K562 (cell line): ENCODE measurements around the gene NMNAT1. TPM values are rescaled to one million over a fixed set of nuclear protein-coding genes. Genes with fewer than 3 reads are reported as not detected.

ENCODE experiments used
- FOXM1 ChIP-seq, 2 experiments: fragments of 450-650 bp in 1 of 2; sonication (generic) in 1 of 2; formaldehyde crosslinking in 1 of 2; IDR thresholded peaks; 2 replicates each; pipeline versions ENCODE4 v1.6.1 to v1.9.0; 2017 to 2022; ENCODE audit warnings: low read depth in 2 of 2, mild to moderate bottlenecking in 2 of 2, missing genetic modification reagents in 1 of 2, moderate library complexity in 1 of 2
- NBN ChIP-seq: fragments of 450-650 bp; IDR thresholded peaks from 2 replicates; pipeline ENCODE4 v1.6.1; 2016; ENCODE audit warnings: low read depth, mild to moderate bottlenecking
- NFRKB ChIP-seq: fragments of 450-650 bp; IDR thresholded peaks from 2 replicates; pipeline ENCODE4 v1.6.1; 2016; ENCODE audit warnings: low read depth
- PHF20 ChIP-seq: fragments of 450-650 bp; IDR thresholded peaks from 2 replicates; pipeline ENCODE4 v1.6.1; 2018; ENCODE audit not compliant: partially characterized antibody
- RB1 ChIP-seq: fragments of 450-650 bp; IDR thresholded peaks from 2 replicates; pipeline ENCODE4 v1.6.1; 2017; ENCODE audit warnings: low read depth, mild to moderate bottlenecking
- RERE ChIP-seq: sonication (generic); formaldehyde crosslinking; IDR thresholded peaks from 2 replicates; pipeline ENCODE4 v1.8.0; 2023; ENCODE audit warnings: missing genetic modification reagents, mild to moderate bottlenecking, borderline replicate concordance
- REST ChIP-seq, 2 experiments: fragments of 450-650 bp; formaldehyde crosslinking in 1 of 2; IDR thresholded peaks; 2 replicates each; pipeline versions ENCODE4 v1.4.0 to v1.6.1; 2014 to 2020; ENCODE audit warnings: mild to moderate bottlenecking in 2 of 2, borderline replicate concordance in 1 of 2, low read depth in 1 of 2
- TAF1 ChIP-seq: IDR thresholded peaks from 2 replicates; pipeline ENCODE4 v1.6.1; 2011; ENCODE audit warnings: mild to moderate bottlenecking, low read length, moderate library complexity; ENCODE audit not compliant: insufficient read depth, control insufficient read depth, severe bottlenecking; ENCODE audit errors: extremely low read depth
- ZNF12 ChIP-seq: sonication (generic); formaldehyde crosslinking; IDR thresholded peaks from 2 replicates; pipeline ENCODE4 v1.4.0; 2020; ENCODE audit warnings: mild to moderate bottlenecking, missing genetic modification reagents
- polyA plus RNA-seq, 8 experiments: library from polyadenylated mRNA; depleted of rRNA in 4 of 8; stranded (reverse) in 5 of 8; unstranded in 3 of 8; fragments of >200 nt; fragmentation: Nextera tagmentation in 2 of 8; fragmentation: Illumina TruSeq in 1 of 8; extraction: Ambion mirVana in 2 of 8; extraction: Trizol in 1 of 8; gene quantifications; 2 replicates each; pipeline versions ENCODE4 v1.2.1 to v1.2.3, GENCODE V29; 2011 to 2014; ENCODE audit warnings: inconsistent platforms in 1 of 8, missing spikeins in 1 of 8
- total RNA-seq, 7 experiments: library from RNA; depleted of rRNA in 6 of 7; stranded (reverse); fragments of >200 nt in 6 of 7; fragmentation: Illumina TruSeq in 2 of 7; extraction: Trizol in 2 of 7; gene quantifications; 2 replicates each; pipeline versions ENCODE4 v1.2.1 to v1.2.3, GENCODE V29; 2011 to 2021; ENCODE audit warnings: low replicate concordance in 1 of 7
- TF ChIP-seq, protein P1 (sequence below): fragments of 450-650 bp; formaldehyde crosslinking; IDR thresholded peaks from 2 replicates; pipeline ENCODE4 v1.4.0; 2022; ENCODE audit warnings: mild to moderate bottlenecking, moderate library complexity

Gene NMNAT1
- total and polyA plus RNA-seq, 9 of the 15 experiments (the other 6 are each of a cell fraction or from before 2014, with no cell fraction given), result 5.1 to 14.6 (median 12.1) TPM

GRCh38 chr1:9910423-9911178, 32.7 kb upstream of the NMNAT1 start (continued):
- TF ChIP-seq REST (IDR thresholded peaks at IDR 0.05; ENCODE audit: borderline replicate concordance) (no peak), REST (CRISPR knock-in tag; IDR thresholded peaks at IDR 0.05; ENCODE audit: low read depth) (peak; percentile 57; the same call in 1 of the 2 replicates), NFRKB (peak; percentile 84), ZNF12 (CRISPR knock-in tag) (no peak), FOXM1 (IDR thresholded peaks at IDR 0.05; ENCODE audit: low read depth) (peak; percentile 56; the same call in 1 of the 2 replicates), FOXM1 (CRISPR knock-in tag; IDR thresholded peaks at IDR 0.05; ENCODE audit: low read depth) (0 out of 2 replicates have a peak, but pooled peaks have one; percentile 25), RERE (no peak), NBN (peak; percentile 67; the same call in 1 of the 2 replicates), PHF20 (peak; percentile 70), RB1 (0 out of 2 replicates have a peak, but pooled peaks have one; percentile 15), TAF1 (peak; percentile 70)
- TF ChIP-seq, protein P1, sequence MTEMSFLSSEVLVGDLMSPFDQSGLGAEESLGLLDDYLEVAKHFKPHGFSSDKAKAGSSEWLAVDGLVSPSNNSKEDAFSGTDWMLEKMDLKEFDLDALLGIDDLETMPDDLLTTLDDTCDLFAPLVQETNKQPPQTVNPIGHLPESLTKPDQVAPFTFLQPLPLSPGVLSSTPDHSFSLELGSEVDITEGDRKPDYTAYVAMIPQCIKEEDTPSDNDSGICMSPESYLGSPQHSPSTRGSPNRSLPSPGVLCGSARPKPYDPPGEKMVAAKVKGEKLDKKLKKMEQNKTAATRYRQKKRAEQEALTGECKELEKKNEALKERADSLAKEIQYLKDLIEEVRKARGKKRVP, result peak; percentile 38; the same call in 1 of the 2 replicates
- TF ChIP-seq, all 486 proteins: peak for 129
